KMS-11 (cell line): ENCODE results near the gene PRKAG3.

Experiments used
- H2AFZ ChIP-seq: fragments of 200-600 bp; sonication (generic); 2 replicates; pipeline ENCODE4 v1.6.1; 2016; ENCODE audit warnings: antibody characterized with exemption, mixed run types, low read depth
- H3K27ac ChIP-seq: fragments of 200-600 bp; sonication (generic); 2 replicates; pipeline ENCODE4 v1.6.1; 2016; ENCODE audit warnings: mild to moderate bottlenecking, mixed run types
- H3K27me3 ChIP-seq: fragments of 200-600 bp; sonication (generic); 2 replicates; pipeline ENCODE4 v1.6.1; 2017; ENCODE audit warnings: mild to moderate bottlenecking, low read depth, mixed run types, moderate library complexity; ENCODE audit not compliant: insufficient read depth
- H3K36me3 ChIP-seq: fragments of 200-600 bp; sonication (generic); 2 replicates; pipeline ENCODE4 v1.6.1; 2017; ENCODE audit warnings: mild to moderate bottlenecking, mixed run types; ENCODE audit not compliant: insufficient read depth
- H3K4me1 ChIP-seq: fragments of 200-600 bp; sonication (generic); 2 replicates; pipeline ENCODE4 v1.6.1; 2016; ENCODE audit warnings: mild to moderate bottlenecking, low read depth, mixed run types; ENCODE audit not compliant: poor library complexity, severe bottlenecking
- H3K4me2 ChIP-seq: fragments of 200-600 bp; sonication (generic); 2 replicates; pipeline ENCODE4 v1.7.0; 2016; ENCODE audit warnings: mild to moderate bottlenecking, mixed run types
- H3K4me3 ChIP-seq: fragments of 200-600 bp; sonication (generic); IDR thresholded peaks from 2 replicates; pipeline ENCODE4 v1.6.1; 2017; ENCODE audit warnings: low read depth, low read length, mixed read lengths; ENCODE audit not compliant: insufficient read depth
- H3K79me2 ChIP-seq: fragments of 200-600 bp; sonication (generic); 2 replicates; pipeline ENCODE4 v1.6.1; 2016; ENCODE audit warnings: low read depth, mixed run types; ENCODE audit not compliant: insufficient read depth
- H3K9ac ChIP-seq: fragments of 200-600 bp; sonication (generic); 2 replicates; pipeline ENCODE4 v1.6.1; 2016; ENCODE audit warnings: mild to moderate bottlenecking, mixed run types
- H4K20me1 ChIP-seq: fragments of 200-600 bp; sonication (generic); 2 replicates; pipeline ENCODE4 v1.6.1; 2016; ENCODE audit warnings: mild to moderate bottlenecking, mixed run types; ENCODE audit not compliant: insufficient read depth
- CTCF ChIP-seq: fragments of 200-600 bp; sonication (generic); conservative IDR thresholded peaks from 2 replicates; pipeline ENCODE4 v1.6.1; 2017; ENCODE audit warnings: low read depth, mild to moderate bottlenecking, antibody characterized with exemption, low read length, moderate library complexity, mixed read lengths

PRKAG3 gene

DNA sequence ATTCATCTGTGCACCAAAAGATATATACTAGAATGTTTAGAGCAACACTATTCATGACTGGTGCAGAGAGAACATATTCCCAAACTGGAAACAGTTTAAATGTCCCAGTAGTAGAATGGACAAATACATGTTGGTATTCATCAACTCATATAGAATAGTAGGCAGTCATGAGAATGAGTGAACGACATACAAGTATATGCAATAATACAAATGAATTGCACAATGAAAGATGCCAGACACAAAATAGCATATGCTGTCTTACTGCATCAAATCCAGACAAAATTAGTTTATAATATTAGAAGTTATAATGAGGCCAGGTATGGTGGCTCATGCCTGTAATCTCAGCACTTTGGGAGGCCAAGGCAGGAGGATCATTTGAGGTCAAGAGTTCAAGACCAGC, 8.3 kb upstream of the PRKAG3 start:
- Histone ChIP-seq H3K9ac (no peak overlapping the region), H3K4me2 (no peak overlapping the region), H3K4me3 (no peak overlapping the region), H3K79me2 (no peaks in the 10 kb centered on the region), H3K27me3 (no peaks in the 10 kb centered on the region), H2AFZ (no peak overlapping the region), H3K4me1 (peaks cover 13% of the 10 kb centered on the region), H4K20me1 (no peaks in the 10 kb centered on the region), H3K36me3 (no peaks in the 10 kb centered on the region), H3K27ac (no peak overlapping the region)
- no peak for TF ChIP-seq CTCF

DNA sequence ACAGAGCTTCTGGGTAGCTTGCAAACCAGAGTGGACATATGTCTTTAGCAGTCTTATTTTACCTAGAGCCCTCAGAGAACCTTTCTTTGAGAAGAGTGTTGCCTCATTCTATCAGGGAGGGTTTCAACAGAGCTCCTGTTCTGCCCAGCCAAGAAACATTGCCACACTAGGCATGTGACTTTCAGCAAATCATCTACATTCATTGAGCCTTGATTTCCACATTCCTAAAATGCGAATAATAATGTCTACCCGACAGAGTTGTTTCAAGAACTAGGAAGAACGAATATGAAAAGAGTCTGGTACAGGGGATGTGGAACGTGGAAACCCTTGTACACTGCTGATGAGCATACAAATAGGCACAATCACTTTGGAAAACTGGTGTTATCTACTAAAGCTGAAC, 7.8 kb upstream of the PRKAG3 start:
- Histone ChIP-seq H3K9ac (no peak overlapping the region), H4K20me1 (no peaks in the 10 kb centered on the region), H2AFZ (no peak overlapping the region), H3K27ac (no peak overlapping the region), H3K4me3 (no peak overlapping the region), H3K4me2 (no peak overlapping the region), H3K4me1 (peaks cover 17% of the 10 kb centered on the region), H3K36me3 (no peaks in the 10 kb centered on the region), H3K79me2 (no peaks in the 10 kb centered on the region), H3K27me3 (no peaks in the 10 kb centered on the region)
- TF ChIP-seq CTCF = no peak

- TF ChIP-seq CTCF = no peak
- H3K27me3 ChIP-seq = no peaks in the 10 kb centered on the region
- no peaks in the 10 kb centered on the region for H4K20me1 ChIP-seq
- H3K4me1 ChIP-seq = peaks cover 37% of the 10 kb centered on the region
- no peak overlapping the region for H3K4me3 ChIP-seq
- no peaks in the 10 kb centered on the region for H3K36me3 ChIP-seq
- no peak overlapping the region for H3K27ac ChIP-seq
- no peak overlapping the region for H2AFZ ChIP-seq
- no peak overlapping the region for H3K4me2 ChIP-seq
- no peak overlapping the region for H3K9ac ChIP-seq
- H3K79me2 ChIP-seq = no peaks in the 10 kb centered on the region
Observed at GRCh38 chr2:218837495-218837894, 5.9 kb upstream of the PRKAG3 start.

DNA sequence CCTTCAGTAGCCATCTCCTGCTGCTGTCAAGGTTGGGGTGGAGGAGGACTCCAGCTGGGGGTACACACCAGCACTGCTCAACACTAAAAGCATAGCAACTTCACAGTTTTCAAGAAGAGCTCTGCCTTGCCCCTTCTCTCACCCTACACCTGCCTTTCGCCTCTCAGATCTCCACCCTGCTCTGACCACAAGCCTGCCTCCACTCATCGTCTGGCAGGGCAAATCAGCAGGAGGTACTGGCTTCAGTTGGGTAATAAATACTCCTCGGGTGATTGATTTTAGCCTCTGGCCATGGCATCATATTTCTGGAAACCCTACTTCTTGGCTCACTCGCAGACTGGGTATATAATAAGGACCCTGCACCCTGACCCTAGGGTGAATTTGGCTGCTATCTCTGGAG, 3.1 kb upstream of the PRKAG3 start:
- peak overlapping the region; percentile 44; the same call in 1 of the 2 replicates for H2AFZ ChIP-seq
- H3K36me3 ChIP-seq = no peaks in the 10 kb centered on the region
- H3K27ac ChIP-seq = peak overlapping the region; percentile 29
- peak overlapping the region; percentile 72 for H3K4me3 ChIP-seq
- no peaks in the 10 kb centered on the region for H4K20me1 ChIP-seq
- peak overlapping the region; percentile 86 for H3K4me2 ChIP-seq
- no peaks in the 10 kb centered on the region for H3K79me2 ChIP-seq
- H3K4me1 ChIP-seq = peaks cover 48% of the 10 kb centered on the region
- H3K27me3 ChIP-seq = no peaks in the 10 kb centered on the region
- H3K9ac ChIP-seq = no peak overlapping the region
- TF ChIP-seq CTCF = no peak
